HG02610 (cell line): Measurements from ENCODE around the gene GALNT13.

Experiments used
- ATAC-seq: cut with Tn5 transposase; IDR thresholded peaks from one replicate; pipeline ENCODE4 v1.9.1; 2021; ENCODE audit warnings: mild to moderate bottlenecking, moderate library complexity; ENCODE audit not compliant: unreplicated experiment

GALNT13 gene

GRCh38 chr2:154289870-154290269, 418.1 kb downstream of the GALNT13 start:
- ATAC-seq, result no peak

DNA sequence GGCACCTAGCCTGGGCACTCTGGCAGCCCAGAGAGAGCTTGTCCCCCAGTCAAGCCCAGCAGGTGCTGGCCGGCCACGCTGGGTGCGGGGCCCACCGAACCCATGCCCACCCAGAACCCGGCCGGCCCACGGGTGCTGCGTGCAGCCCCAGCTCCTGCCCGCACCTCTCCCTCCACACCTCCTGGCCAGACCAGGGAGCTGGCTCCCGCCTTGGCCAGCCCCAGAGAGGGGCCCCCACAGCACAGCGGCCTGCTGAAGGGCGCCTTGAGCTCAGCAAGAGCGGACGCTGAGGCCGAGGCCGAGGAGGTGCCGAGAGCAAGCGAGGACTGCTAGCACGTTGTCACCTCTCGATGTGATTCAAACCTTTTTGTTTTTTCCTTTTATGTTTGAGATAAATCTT, 419.8 kb downstream of the GALNT13 start:
- ATAC-seq, result no peak

- ATAC-seq, result no peak
Observed at GRCh38 chr2:154291927-154292326, 420.2 kb downstream of the GALNT13 start.

GRCh38 chr2:154293864-154294263, 422.1 kb downstream of the GALNT13 start:
- no peak for ATAC-seq

DNA sequence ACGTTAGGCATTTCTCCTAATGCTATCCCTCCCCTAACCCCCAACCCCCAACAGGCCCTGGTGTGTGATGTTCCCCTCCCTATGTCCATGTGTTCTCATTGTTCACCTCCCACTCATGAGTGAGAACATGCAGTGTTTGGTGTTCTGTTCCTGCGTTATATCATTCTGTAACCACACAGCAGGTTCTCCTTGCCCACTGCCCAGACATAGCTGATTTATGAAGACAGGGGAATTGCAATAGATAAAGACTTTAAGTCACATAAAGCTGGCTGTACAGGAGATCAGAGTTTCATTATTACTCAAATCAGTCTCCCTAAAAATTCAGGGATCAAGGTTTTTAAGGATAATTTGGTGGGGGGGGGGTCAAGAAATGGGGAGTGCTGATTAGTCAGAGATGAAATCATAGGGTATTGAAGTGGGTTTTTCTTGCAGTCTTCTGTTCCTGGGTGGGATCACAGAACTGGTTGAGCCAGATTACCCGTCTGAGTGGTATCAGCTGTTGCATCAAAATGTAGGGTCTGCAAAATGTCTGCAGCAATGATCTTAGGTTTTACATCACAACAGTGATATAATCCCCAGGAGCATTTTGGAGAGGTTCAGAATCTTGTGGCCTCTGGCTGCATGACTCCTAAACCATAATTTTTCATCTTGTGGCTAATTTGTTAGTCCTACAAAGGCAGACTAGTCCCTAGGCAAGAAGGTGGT, 434.7 kb downstream of the GALNT13 start:
- ATAC-seq, result no peak

DNA sequence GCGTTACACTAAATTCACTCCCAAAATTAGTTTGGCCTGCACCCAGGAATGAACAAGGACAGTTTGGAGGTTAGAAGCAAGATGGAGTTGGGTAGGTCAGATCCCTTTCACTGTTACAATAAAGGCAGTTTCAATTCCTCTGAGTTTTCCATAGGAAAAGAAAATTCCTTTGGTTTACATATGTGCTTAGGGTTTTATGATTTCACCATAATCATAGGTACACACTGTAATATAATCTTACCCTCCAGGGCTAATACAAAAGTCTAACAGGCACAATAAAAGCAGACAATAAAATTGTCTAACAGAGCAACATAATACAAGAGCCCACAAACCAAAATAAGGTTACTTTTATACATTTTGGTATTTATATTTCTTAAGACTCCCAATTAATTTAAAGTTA, 435.3 kb downstream of the GALNT13 start:
- no peak for ATAC-seq

DNA sequence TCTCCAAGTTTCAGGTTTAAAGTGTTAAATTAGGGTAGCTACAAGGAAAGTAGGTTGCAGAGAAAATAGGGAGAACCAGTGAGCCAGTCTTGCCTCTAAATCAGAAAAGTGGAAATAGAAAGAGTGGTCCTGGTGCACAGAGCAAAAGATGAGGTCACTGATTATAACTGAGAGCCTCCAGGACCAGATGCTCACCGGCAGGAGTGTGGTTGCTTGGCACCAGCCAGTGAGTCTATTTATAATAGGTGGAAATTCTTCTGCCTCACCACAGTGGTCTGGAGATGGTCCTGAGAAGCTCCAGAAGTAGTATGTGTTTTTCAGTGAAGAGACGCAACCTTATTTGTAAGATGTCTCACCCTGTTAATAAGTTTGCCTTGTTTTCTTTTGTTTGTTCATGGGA, 452.9 kb downstream of the GALNT13 start:
- ATAC-seq, result no peak

- ATAC-seq, result no peak
Observed at GRCh38 chr2:154329510-154329909, 457.8 kb downstream of the GALNT13 start.

DNA sequence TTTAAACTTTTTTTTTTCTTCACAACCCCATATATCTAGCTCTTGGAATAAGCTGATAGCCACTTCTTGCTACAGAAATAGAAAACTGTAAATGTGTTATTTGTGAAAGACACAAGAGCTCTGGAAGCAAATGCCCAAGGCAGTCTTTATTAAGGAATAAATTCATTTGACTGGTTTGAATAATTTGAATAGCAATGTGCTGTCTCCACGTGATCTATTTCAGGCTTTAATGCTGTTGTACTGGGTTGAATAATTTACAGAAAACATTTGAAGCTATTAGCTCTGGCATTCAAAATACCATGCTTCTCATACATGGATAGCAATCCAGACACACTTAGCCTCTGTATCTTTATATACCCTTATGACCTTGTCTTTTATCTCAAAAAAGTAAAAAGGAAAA, 460.1 kb downstream of the GALNT13 start:
- no peak for ATAC-seq

GRCh38 chr2:154336201-154336600, 464.5 kb downstream of the GALNT13 start:
- no peak for ATAC-seq

- no peak for ATAC-seq
Observed at GRCh38 chr2:154338352-154338967, 466.7 kb downstream of the GALNT13 start.

- ATAC-seq, result no peak
Observed at GRCh38 chr2:154343282-154343681, 471.6 kb downstream of the GALNT13 start.

DNA sequence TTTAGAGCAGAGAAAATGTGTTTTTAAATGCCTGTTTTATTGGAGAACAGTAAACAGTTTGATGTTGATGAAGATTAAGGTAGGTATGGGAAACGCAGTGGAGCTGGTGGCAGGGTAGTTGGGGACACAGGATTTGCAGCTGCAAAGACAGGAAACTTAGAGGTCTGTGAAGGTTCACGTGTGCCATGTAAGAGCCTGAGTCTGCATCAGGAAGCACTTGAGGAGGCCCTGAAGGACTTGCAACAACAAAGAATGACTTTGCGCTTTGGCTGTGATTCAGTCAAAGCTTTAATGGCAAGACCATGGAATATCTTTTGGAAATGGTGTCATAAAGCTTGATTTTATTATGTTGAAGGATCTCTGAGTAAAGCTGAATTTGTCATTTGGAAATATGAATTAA, 479.2 kb downstream of the GALNT13 start:
- ATAC-seq, result no peak

DNA sequence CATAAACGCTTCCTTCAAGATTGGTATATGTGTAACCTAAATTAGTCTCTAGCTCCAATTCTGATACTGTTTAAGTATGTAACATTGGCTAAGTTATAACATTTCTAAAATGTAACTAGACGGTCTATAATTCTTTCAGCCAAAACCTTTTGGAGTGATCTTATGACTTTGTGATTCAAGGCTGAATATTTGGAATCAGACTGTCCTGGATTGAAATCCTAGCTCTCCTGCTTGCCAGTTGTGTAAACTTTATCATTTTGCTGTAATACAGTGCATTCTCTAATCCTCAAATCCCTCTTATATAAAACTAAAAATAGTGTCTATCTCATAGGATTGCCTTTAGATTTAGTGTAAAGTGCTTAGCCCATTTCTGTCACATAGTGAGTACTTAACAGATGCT, 489.6 kb downstream of the GALNT13 start:
- no peak for ATAC-seq

DNA sequence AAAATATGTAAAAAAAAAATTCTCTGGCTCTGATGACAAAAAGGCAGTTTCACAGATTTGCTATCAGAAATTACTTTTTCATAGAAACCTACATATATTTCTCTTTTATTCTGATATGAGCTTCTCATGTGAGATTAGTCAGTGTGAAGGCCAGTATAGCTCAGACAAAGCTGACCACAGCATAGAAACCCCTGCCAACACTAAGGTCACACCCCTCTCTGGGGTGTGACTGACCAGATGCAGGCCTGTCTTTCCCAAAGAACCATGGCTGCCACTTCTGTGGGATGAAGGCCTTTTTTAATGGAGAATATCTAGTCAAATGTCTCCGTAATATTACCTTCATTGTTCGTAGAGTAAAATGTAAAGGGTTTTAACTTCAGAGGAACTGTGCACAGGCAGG, 496.4 kb downstream of the GALNT13 start:
- no peak for ATAC-seq

DNA sequence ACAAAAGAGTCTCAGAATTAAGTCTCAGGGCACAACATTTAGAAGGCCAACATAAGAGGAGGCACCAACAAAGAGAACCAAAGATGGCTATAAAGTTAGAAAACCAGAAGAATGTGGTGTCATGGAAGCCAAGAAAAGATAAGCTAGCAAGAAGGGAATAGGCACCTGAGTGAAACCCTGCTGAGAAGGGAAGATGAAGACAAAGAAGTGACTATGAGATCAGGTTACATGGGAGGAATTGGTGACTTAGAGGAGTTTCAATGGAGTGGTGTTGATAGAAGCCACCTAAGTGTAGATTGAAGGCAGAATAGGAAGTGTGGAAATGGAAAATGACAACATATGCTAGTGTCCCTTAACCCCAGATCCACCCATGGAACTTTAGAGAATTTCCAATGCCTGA, 499.2 kb downstream of the GALNT13 start:
- no peak for ATAC-seq

DNA sequence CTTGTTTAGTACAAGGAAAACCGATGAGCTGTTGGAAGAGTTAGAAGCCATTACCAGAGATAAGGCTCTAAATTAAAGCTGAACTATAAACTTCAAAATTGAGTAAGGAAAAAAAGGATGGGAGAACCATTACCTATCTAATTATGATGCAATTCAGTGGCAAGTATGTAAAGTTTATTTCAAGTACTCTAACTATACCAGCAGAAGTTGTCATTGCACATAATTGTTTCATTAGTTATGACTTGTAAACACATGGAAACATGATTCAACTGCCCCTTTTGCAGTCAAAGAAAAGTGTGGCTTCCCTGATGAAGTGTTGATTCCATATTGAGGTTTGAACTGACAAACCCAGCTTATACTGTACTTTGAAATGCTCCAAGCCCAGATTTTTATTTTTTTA, 502.7 kb downstream of the GALNT13 start:
- no peak for ATAC-seq

DNA sequence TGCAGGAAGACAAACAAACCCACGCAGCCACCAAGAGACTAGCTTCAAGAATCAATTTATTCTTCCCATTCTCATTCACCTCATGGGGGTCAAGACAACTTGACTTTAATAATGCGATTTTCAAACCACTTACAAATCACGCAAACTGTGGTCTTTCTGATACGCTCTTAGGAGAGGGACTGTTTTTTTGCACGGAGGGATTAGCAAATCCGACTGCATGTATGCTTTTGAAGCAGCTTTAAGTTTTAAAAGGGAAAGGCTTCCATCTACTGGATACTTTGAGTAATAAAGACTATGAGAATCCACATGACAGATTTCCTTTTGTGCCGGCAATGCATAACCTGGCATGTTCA, 503.8 kb downstream of the GALNT13 start:
- no peak for ATAC-seq

- no peak for ATAC-seq
Observed at GRCh38 chr2:154381931-154382794, 510.4 kb downstream of the GALNT13 start.

DNA sequence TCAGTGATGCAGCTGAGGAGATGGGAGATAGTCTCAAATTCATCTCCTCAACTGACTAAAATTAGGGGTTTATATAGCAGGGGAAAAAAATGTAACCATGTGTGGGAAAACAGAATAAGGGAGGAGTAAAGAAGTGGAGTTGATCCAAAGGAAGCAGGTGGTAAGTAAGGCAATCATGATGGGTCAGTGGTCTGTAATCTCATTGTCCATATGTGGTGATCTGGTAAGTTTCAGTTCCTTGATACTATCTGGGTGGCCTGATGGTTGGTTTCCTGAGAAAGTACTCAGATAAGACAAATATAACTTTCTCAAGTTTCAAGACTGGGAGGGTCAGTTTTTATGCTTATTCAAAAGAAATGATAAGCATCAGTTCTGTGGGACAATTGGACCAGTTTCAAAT, 514.5 kb downstream of the GALNT13 start:
- ATAC-seq, result no peak

- no peak for ATAC-seq
Observed at GRCh38 chr2:154391051-154391450, 519.3 kb downstream of the GALNT13 start.

- ATAC-seq, result peak; percentile 93
Observed at GRCh38 chr2:154392256-154392655, 520.5 kb downstream of the GALNT13 start.
